Liver (tissue), 9 donors: Measurements from ENCODE around the gene UGGT2. TPM values are rescaled to one million over a fixed set of nuclear protein-coding genes. Genes with fewer than 3 reads are reported as not detected.

ENCODE experiments used
- DNase-seq: peaks from one replicate; pipeline ENCODE4 v3.0.0-alpha.2; 2017; ENCODE audit warnings: low spot score
- H3K27ac ChIP-seq, 2 donors: one replicate each; pipeline ENCODE4 v1.7.0; 2013; ENCODE audit warnings: inconsistent platforms in 2 of 2, low read length in 2 of 2, control low read depth in 1 of 2, low read depth in 1 of 2, mild to moderate bottlenecking in 1 of 2
- H3K27me3 ChIP-seq, 4 donors: one replicate each; pipeline versions ENCODE4 v1.6.1 to v1.7.0; 2013; ENCODE audit warnings: low read length in 3 of 4, inconsistent platforms in 1 of 4, mild to moderate bottlenecking in 1 of 4, moderate library complexity in 1 of 4; ENCODE audit not compliant: control insufficient read depth in 4 of 4, insufficient read depth in 4 of 4
- H3K36me3 ChIP-seq, 4 donors: one replicate each; pipeline versions ENCODE4 v1.6.1 to v1.7.0; 2013; ENCODE audit warnings: low read length in 3 of 4, mild to moderate bottlenecking in 3 of 4, low read depth in 1 of 4, moderate library complexity in 1 of 4; ENCODE audit not compliant: control insufficient read depth in 4 of 4, insufficient read depth in 3 of 4
- H3K4me1 ChIP-seq, 4 donors: one replicate each; pipeline versions ENCODE4 v1.6.1 to v1.7.0; 2013; ENCODE audit warnings: low read length in 3 of 4, mild to moderate bottlenecking in 3 of 4, moderate library complexity in 1 of 4; ENCODE audit not compliant: control insufficient read depth in 4 of 4, insufficient read depth in 4 of 4
- H3K4me3 ChIP-seq, 3 donors: one replicate each; pipeline versions ENCODE4 v1.6.1 to v1.7.0; 2013; ENCODE audit warnings: low read length in 3 of 3, control low read depth in 1 of 3, low read depth in 1 of 3, mild to moderate bottlenecking in 1 of 3
- H3K9ac ChIP-seq, 2 donors: one replicate each; pipeline ENCODE4 v1.7.0; 2013; ENCODE audit warnings: low read length in 2 of 2, mild to moderate bottlenecking in 2 of 2, moderate library complexity in 2 of 2, control low read depth in 1 of 2, low read depth in 1 of 2
- H3K9me3 ChIP-seq, 4 donors: one replicate each; pipeline versions ENCODE4 v1.6.1 to v1.7.0; 2013; ENCODE audit warnings: low read length in 3 of 4; ENCODE audit not compliant: control insufficient read depth in 4 of 4
- ATF3 ChIP-seq: IDR thresholded peaks from 2 replicates; pipeline ENCODE4 v1.6.1; 2016; ENCODE audit warnings: antibody characterized with exemption
- CTCF ChIP-seq: fragments of 150-350 bp; IDR thresholded peaks from 2 replicates; pipeline ENCODE4 v1.5.1; 2017; ENCODE audit warnings: improper control_type of control experiment, low read depth, low read length; ENCODE audit not compliant: missing input control
- EGR1 ChIP-seq, 2 donors: IDR thresholded peaks; 2 replicates each; pipeline ENCODE4 v1.6.1; 2016 to 2018; ENCODE audit warnings: antibody characterized with exemption in 2 of 2, low read depth in 2 of 2
- FOXA1 ChIP-seq: IDR thresholded peaks from 2 replicates; pipeline ENCODE4 v1.6.1; 2016; ENCODE audit warnings: antibody characterized with exemption
- FOXA2 ChIP-seq: IDR thresholded peaks from 2 replicates; pipeline ENCODE4 v1.6.1; 2016; ENCODE audit warnings: antibody characterized with exemption
- GABPA ChIP-seq, 2 donors: IDR thresholded peaks in 1 of 2; conservative IDR thresholded peaks in 1 of 2; 2 replicates each; pipeline ENCODE4 v1.6.1; 2016; ENCODE audit warnings: antibody characterized with exemption in 2 of 2, mild to moderate bottlenecking in 1 of 2, moderate library complexity in 1 of 2
- HNF4A ChIP-seq, 2 donors: conservative IDR thresholded peaks; 2 replicates each; pipeline ENCODE4 v1.6.1; 2016; ENCODE audit warnings: antibody characterized with exemption in 2 of 2, mild to moderate bottlenecking in 2 of 2
- HNF4G ChIP-seq: IDR thresholded peaks from 2 replicates; pipeline ENCODE4 v1.6.1; 2016; ENCODE audit warnings: antibody characterized with exemption
- JUND ChIP-seq, 2 donors: IDR thresholded peaks; 2 replicates each; pipeline ENCODE4 v1.6.1; 2016; ENCODE audit warnings: antibody characterized with exemption in 2 of 2
- MAX ChIP-seq: IDR thresholded peaks from 2 replicates; pipeline ENCODE4 v1.6.1; 2016; ENCODE audit warnings: antibody characterized with exemption
- NR2F2 ChIP-seq: IDR thresholded peaks from 2 replicates; pipeline ENCODE4 v1.6.1; 2016; ENCODE audit warnings: antibody characterized with exemption
- RAD21 ChIP-seq, 2 donors: IDR thresholded peaks; 2 replicates each; pipeline ENCODE4 v1.6.1; 2016; ENCODE audit warnings: antibody characterized with exemption in 2 of 2, mild to moderate bottlenecking in 2 of 2
- REST ChIP-seq: IDR thresholded peaks from 2 replicates; pipeline ENCODE4 v1.6.1; 2016; ENCODE audit warnings: antibody characterized with exemption, mild to moderate bottlenecking
- RXRA ChIP-seq, 2 donors: IDR thresholded peaks; 2 replicates each; pipeline ENCODE4 v1.6.1; 2017 to 2018; ENCODE audit warnings: antibody characterized with exemption in 2 of 2, mild to moderate bottlenecking in 1 of 2
- SP1 ChIP-seq: IDR thresholded peaks from 2 replicates; pipeline ENCODE4 v1.6.1; 2018; ENCODE audit warnings: antibody characterized with exemption, mild to moderate bottlenecking
- TAF1 ChIP-seq: conservative IDR thresholded peaks from 2 replicates; pipeline ENCODE4 v1.6.1; 2016; ENCODE audit warnings: antibody characterized with exemption, mild to moderate bottlenecking
- YY1 ChIP-seq: IDR thresholded peaks from 2 replicates; pipeline ENCODE4 v1.6.1; 2016; ENCODE audit warnings: antibody characterized with exemption, mild to moderate bottlenecking
- ZBTB33 ChIP-seq: IDR thresholded peaks from 2 replicates; pipeline ENCODE4 v1.6.1; 2016; ENCODE audit warnings: antibody characterized with exemption
- WGBS: extraction: QIAGEN DNeasy Blood & Tissue Kit; methylation state at CpG from one replicate; pipeline ENCODE4 v1.1.7; 2013; 5-methylcytosine and 5-hydroxymethylcytosine counted together
- polyA plus RNA-seq, 2 donors: library from polyadenylated mRNA; stranded (reverse) in 1 of 2; unstranded in 1 of 2; fragments of 200-250 nt in 1 of 2; fragments of >200 nt in 1 of 2; fragmentation: Nextera tagmentation in 1 of 2; extraction: Ambion mirVana in 1 of 2; gene quantifications; one replicate each; pipeline versions ENCODE4 v1.2.1 to v1.2.3, GENCODE V29; 2013 to 2015
- total RNA-seq, 2 donors: library from RNA; depleted of rRNA; stranded (reverse); fragments of >200 nt; gene quantifications; one replicate each; pipeline ENCODE4 v1.2.3, GENCODE V29; 2014
- donor health status: healthy.
- donor health status: healthy.
- donor health status: healthy.
- donor health status: healthy.
- donor health status: healthy.

UGGT2 gene
- total and polyA plus RNA-seq, 4 donors = 5.6 to 23.0 (median 13.2) TPM

GRCh38 chr13:96089749-96090239 lies 36.6 kb upstream of the UGGT2 start, which contains the start of gene HS6ST3:
Gene HS6ST3, plus strand, starts transcription at chr13:96090107.
- DNase-seq = no peak
- H3K27ac ChIP-seq = no peak within 1 kb of the TSS
- H3K9me3 ChIP-seq = no peaks in the 10 kb centered on the region
- TF ChIP-seq JUND (IDR thresholded peaks at IDR 0.05) = no peak
- TF ChIP-seq RXRA (IDR thresholded peaks at IDR 0.05) = no peak
- TF ChIP-seq HNF4A (conservative IDR thresholded peaks at IDR 0.05) = no peak
- no peak for TF ChIP-seq EGR1 (IDR thresholded peaks at IDR 0.05; ENCODE audit: low read depth in 2 of 2)
- TF ChIP-seq REST = no peak
- TF ChIP-seq RAD21 (IDR thresholded peaks at IDR 0.05) = no peak
- no peak for TF ChIP-seq NR2F2
- no peak for TF ChIP-seq FOXA2
- TF ChIP-seq FOXA1 = no peak
- no peak for TF ChIP-seq MAX
- TF ChIP-seq TAF1 = no peak
- TF ChIP-seq YY1 = no peak
- TF ChIP-seq GABPA (IDR thresholded peaks at IDR 0.05 in 1 of 2, conservative IDR thresholded peaks at IDR 0.05 in 1 of 2) = no peak
- TF ChIP-seq CTCF = no peak
- TF ChIP-seq SP1 = no peak
- no peak for TF ChIP-seq HNF4G
- no peak for TF ChIP-seq ATF3
- no peak for TF ChIP-seq ZBTB33
- H3K27me3 ChIP-seq = peaks cover 3 to 18% (median 14%) of the 10 kb centered on the region in 4 donors
- H3K9ac ChIP-seq = no peak within 1 kb of the TSS
- 1% methylated on average over 35 of the region's 35 CpGs for WGBS
- peak within 1 kb of the TSS; percentile 58 to 65 (median 61) for H3K4me3 ChIP-seq
- H3K4me1 ChIP-seq = peaks cover 10 to 20% (median 13%) of the 10 kb centered on the region in 4 donors
- H3K36me3 ChIP-seq = no peaks in the 10 kb centered on the region
